Stimulated activated CD4-positive, alpha-beta T cell treated with anti-CD3 and anti-CD28 coated beads, Interleukin-4, amount 100 ng/mL, for 24 hours (primary cell): Measurements from ENCODE around the gene TBC1D16.

Experiments used
- DNase-seq: peaks from one replicate; pipeline ENCODE4 v3.0.0-alpha.2; 2020

Gene TBC1D16

GRCh38 chr17:79936641-79937381 lies 98.9 kb downstream of the TBC1D16 start:
- DNase-seq, result no peak

GRCh38 chr17:79936050-79936449 lies 99.6 kb downstream of the TBC1D16 start:
- DNase-seq, result no peak

- no peak for DNase-seq
These were observed 100.3 kb downstream of the TBC1D16 start for GRCh38 chr17:79935197-79935885.

- no peak for DNase-seq
These were observed 101.1 kb downstream of the TBC1D16 start for GRCh38 chr17:79934653-79934970.

- DNase-seq, result no peak
These were observed 101.6 kb downstream of the TBC1D16 start for GRCh38 chr17:79933863-79934652.

GRCh38 chr17:79932451-79933306 lies 103.0 kb downstream of the TBC1D16 start:
- no peak for DNase-seq

- no peak for DNase-seq
These were observed 103.8 kb downstream of the TBC1D16 start for GRCh38 chr17:79931817-79932309.

GRCh38 chr17:79930877-79931816 lies 104.5 kb downstream of the TBC1D16 start:
- DNase-seq, result no peak

GRCh38 chr17:79930062-79930876 lies 105.4 kb downstream of the TBC1D16 start:
- no peak for DNase-seq

GRCh38 chr17:79929257-79930061 lies 106.2 kb downstream of the TBC1D16 start:
- DNase-seq, result no peak

GRCh38 chr17:79928502-79929256 lies 107.0 kb downstream of the TBC1D16 start:
- DNase-seq, result no peak

GRCh38 chr17:79927688-79928501 lies 107.8 kb downstream of the TBC1D16 start:
- no peak for DNase-seq

- DNase-seq, result no peak
These were observed 108.5 kb downstream of the TBC1D16 start for GRCh38 chr17:79927136-79927661.

- DNase-seq, result no peak
These were observed 109.0 kb downstream of the TBC1D16 start for GRCh38 chr17:79926605-79927135.

- no peak for DNase-seq
These were observed 109.5 kb downstream of the TBC1D16 start for GRCh38 chr17:79926142-79926604.

- no peak for DNase-seq
These were observed 110.3 kb downstream of the TBC1D16 start for GRCh38 chr17:79925242-79925957.

GRCh38 chr17:79924639-79924976 lies 111.1 kb downstream of the TBC1D16 start:
- DNase-seq, result no peak
